ENCODE data around the gene CZIB.

CZIB gene

DNA sequence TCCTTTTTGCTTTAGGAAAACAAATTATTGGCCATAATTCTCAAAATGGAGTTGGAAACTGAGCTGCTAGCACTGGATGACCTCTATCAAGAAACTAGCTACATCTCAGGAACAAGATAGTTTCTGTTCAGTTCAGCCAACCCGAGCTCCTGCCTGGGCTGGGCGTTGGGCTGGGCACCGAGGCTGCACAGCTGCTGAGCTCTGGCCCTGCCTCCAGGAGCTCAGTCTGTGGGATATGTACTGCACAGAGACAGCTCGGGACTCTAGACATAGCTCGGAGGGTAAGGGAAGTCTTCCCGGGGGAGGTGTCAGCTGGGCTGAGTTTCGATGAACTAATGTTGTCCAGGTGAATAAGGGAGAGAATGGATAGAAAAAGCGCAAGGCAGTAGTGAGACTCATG lies 53.5 kb downstream of the CZIB start:
- no peaks in the 10 kb centered on the region for H3K27me3 ChIP-seq (ENCODE audit: low read depth, low read length)
- H3K27ac ChIP-seq (ENCODE audit: low read length) = no peak overlapping the region
- H3K36me3 ChIP-seq (ENCODE audit: control insufficient read depth in 1 of 2, insufficient read depth in 2 of 2, low read length in 2 of 2) = no peaks in the 10 kb centered on the region

DNA sequence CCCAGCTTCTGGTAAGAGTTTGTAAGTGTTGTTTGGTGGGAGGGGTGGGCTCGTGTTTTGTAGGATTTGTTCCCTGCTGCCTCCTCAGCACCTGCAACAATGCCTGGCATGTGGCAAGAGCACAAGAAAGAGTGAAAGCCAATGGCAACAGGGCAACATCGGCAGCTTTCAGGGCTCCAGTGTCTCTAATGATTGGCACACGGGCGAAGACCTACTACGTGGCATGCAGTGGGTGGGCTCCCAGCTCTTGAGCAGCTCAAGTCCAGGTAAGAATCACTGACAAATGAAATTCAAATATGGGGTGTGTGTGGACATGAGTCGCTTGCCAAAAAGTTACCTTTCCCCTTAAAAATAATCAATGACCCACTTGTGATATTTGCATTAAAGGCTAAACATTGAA lies 54.1 kb downstream of the CZIB start:
- H3K4me3 ChIP-seq (ENCODE audit: low read depth in 1 of 2, low read length in 2 of 2) = no peak overlapping the region
- no peak overlapping the region for H3K27ac ChIP-seq (ENCODE audit: low read length)
- H3K36me3 ChIP-seq (ENCODE audit: control insufficient read depth in 1 of 2, insufficient read depth in 2 of 2, low read length in 2 of 2) = no peaks in the 10 kb centered on the region
- H3K4me1 ChIP-seq (ENCODE audit: control insufficient read depth in 1 of 2, insufficient read depth in 2 of 2, low read length in 2 of 2) = no peaks in the 10 kb centered on the region
- H3K27me3 ChIP-seq (ENCODE audit: low read depth, low read length) = no peaks in the 10 kb centered on the region
- H3K9me3 ChIP-seq (ENCODE audit: control insufficient read depth in 1 of 2, low read length in 2 of 2) = no peaks in the 10 kb centered on the region

More for the DNA sequence above, 53.5 kb downstream of the CZIB start:
- Histone ChIP-seq H3K9me3 (ENCODE audit: control insufficient read depth in 1 of 2, low read length in 2 of 2) (no peaks in the 10 kb centered on the region), H3K4me1 (ENCODE audit: control insufficient read depth in 1 of 2, insufficient read depth in 2 of 2, low read length in 2 of 2) (peaks cover 0 to under 1% of the 10 kb centered on the region in 2 donors), H3K4me3 (ENCODE audit: low read depth in 1 of 2, low read length in 2 of 2) (no peak overlapping the region)

DNA sequence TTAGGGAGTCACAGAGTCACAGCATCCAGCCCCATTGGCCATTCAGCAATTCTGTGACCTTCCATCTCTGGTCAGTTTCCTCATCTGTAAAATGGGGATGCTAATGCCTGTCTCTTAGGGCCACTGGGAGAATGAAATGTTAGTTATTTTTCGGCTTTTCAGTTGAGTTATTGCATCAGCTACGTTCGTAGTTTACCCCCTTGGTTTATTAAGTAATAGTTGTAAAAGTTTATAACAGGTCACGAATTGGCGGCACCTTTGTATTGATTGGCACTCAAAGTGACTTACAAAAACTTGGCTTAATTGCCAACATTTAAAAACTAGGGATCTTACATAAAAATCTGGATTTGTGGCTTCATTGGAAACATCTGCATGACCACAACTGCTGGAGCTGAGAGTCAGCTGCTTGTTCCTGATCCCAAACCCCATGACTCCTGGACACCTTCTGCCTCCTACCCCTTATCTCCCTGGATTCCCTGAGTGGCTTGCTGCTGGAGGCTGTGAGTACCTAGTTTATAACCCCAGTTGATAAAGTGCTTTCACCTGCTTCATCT lies 54.9 kb downstream of the CZIB start:
- Histone ChIP-seq H3K27me3 (ENCODE audit: low read depth, low read length) (no peaks in the 10 kb centered on the region), H3K4me3 (ENCODE audit: low read depth in 1 of 2, low read length in 2 of 2) (no peak overlapping the region), H3K36me3 (ENCODE audit: control insufficient read depth in 1 of 2, insufficient read depth in 2 of 2, low read length in 2 of 2) (no peaks in the 10 kb centered on the region), H3K9me3 (ENCODE audit: control insufficient read depth in 1 of 2, low read length in 2 of 2) (no peaks in the 10 kb centered on the region), H3K27ac (ENCODE audit: low read length) (no peak overlapping the region), H3K4me1 (ENCODE audit: control insufficient read depth in 1 of 2, insufficient read depth in 2 of 2, low read length in 2 of 2) (no peaks in the 10 kb centered on the region)

Data from muscle layer of duodenum (tissue), 2 donors.